SK-N-SH treated with all-trans-retinoic acid at 6 μM for 48 hours (cell line): ENCODE measurements around the gene INSYN1.

Source experiments
- ATAC-seq: fragments of 200-7000 bp; cut with Tn5 transposase; 3 replicates; pipeline ENCODE4 v1.9.1; 2020; ENCODE audit warnings: mild to moderate bottlenecking, moderate library complexity
- CREB5 ChIP-seq: fragments of 250-450 bp; sonication (Bioruptor Pico); IDR thresholded peaks from 2 replicates; pipeline ENCODE4 v1.5.1; 2020; ENCODE audit warnings: low read depth, mild to moderate bottlenecking, moderate library complexity
- CSDC2 ChIP-seq: fragments of 250-450 bp; sonication (Bioruptor Pico); IDR thresholded peaks from 2 replicates; pipeline ENCODE4 v1.5.0; 2020; ENCODE audit warnings: mild to moderate bottlenecking, moderate library complexity
- ESRRG ChIP-seq: fragments of 250-450 bp; sonication (Bioruptor Pico); IDR thresholded peaks from 2 replicates; pipeline ENCODE4 v1.6.1; 2021; ENCODE audit warnings: mild to moderate bottlenecking
- GLIS3 ChIP-seq: fragments of 250-450 bp; sonication (Bioruptor Pico); IDR thresholded peaks from 2 replicates; pipeline ENCODE4 v1.5.0; 2020; ENCODE audit warnings: mild to moderate bottlenecking, moderate library complexity
- ISL1 ChIP-seq: fragments of 250-450 bp; sonication (Bioruptor Pico); IDR thresholded peaks from 2 replicates; pipeline ENCODE4 v2.1.2; 2022; ENCODE audit warnings: mild to moderate bottlenecking, moderate library complexity
- OSR1 ChIP-seq: fragments of 250-450 bp; sonication (Bioruptor Pico); IDR thresholded peaks from 2 replicates; pipeline ENCODE4 v1.8.0; 2022; ENCODE audit warnings: moderate library complexity, mild to moderate bottlenecking, inconsistent platforms
- POU6F1 ChIP-seq: fragments of 250-450 bp; sonication (Bioruptor Pico); IDR thresholded peaks from 2 replicates; pipeline ENCODE4 v1.8.0; 2021; ENCODE audit warnings: low read depth, mild to moderate bottlenecking, moderate library complexity, borderline replicate concordance
- PPARA ChIP-seq: fragments of 250-450 bp; sonication (Bioruptor Pico); IDR thresholded peaks from 2 replicates; pipeline ENCODE4 v1.5.0; 2020; ENCODE audit warnings: mild to moderate bottlenecking, borderline replicate concordance
- TCF4 ChIP-seq: fragments of 250-450 bp; sonication (Bioruptor Pico); IDR thresholded peaks from 2 replicates; pipeline ENCODE4 v1.8.0; 2021; ENCODE audit warnings: mild to moderate bottlenecking, moderate library complexity, borderline replicate concordance
- TOX ChIP-seq: fragments of 250-450 bp; sonication (Bioruptor Pico); IDR thresholded peaks from 2 replicates; pipeline ENCODE4 v1.8.0; 2021; ENCODE audit warnings: mild to moderate bottlenecking, moderate library complexity, borderline replicate concordance
- ZC3H10 ChIP-seq: fragments of 250-450 bp; sonication (Bioruptor Pico); IDR thresholded peaks from 2 replicates; pipeline ENCODE4 v1.5.1; 2021; ENCODE audit warnings: mild to moderate bottlenecking, moderate library complexity
- ZFP30 ChIP-seq: fragments of 450-650 bp; formaldehyde crosslinking; IDR thresholded peaks from 2 replicates; pipeline ENCODE4 v1.5.0; 2022; ENCODE audit warnings: mild to moderate bottlenecking, moderate library complexity
- ZNF565 ChIP-seq: fragments of 450-650 bp; formaldehyde crosslinking; conservative IDR thresholded peaks from 2 replicates; pipeline ENCODE4 v1.5.0; 2020; ENCODE audit warnings: low read depth, mild to moderate bottlenecking, moderate library complexity
- ZNF70 ChIP-seq: fragments of 450-650 bp; formaldehyde crosslinking; IDR thresholded peaks from 2 replicates; pipeline ENCODE4 v1.5.0; 2020; ENCODE audit warnings: mild to moderate bottlenecking, moderate library complexity
- ZNF8 ChIP-seq: fragments of 450-650 bp; formaldehyde crosslinking; IDR thresholded peaks from 2 replicates; pipeline ENCODE4 v1.5.0; 2020; ENCODE audit warnings: mild to moderate bottlenecking, moderate library complexity
- TF ChIP-seq, protein P1 (sequence below): fragments of 250-450 bp; sonication (Bioruptor Pico); IDR thresholded peaks from 2 replicates; pipeline ENCODE4 v1.8.0; 2020; ENCODE audit warnings: mild to moderate bottlenecking, moderate library complexity, borderline replicate concordance
- TF ChIP-seq, protein P2 (sequence below): fragments of 250-450 bp; sonication (Bioruptor Pico); IDR thresholded peaks from 2 replicates; pipeline ENCODE4 v1.5.0; 2020; ENCODE audit warnings: mild to moderate bottlenecking, moderate library complexity

The INSYN1 gene

DNA sequence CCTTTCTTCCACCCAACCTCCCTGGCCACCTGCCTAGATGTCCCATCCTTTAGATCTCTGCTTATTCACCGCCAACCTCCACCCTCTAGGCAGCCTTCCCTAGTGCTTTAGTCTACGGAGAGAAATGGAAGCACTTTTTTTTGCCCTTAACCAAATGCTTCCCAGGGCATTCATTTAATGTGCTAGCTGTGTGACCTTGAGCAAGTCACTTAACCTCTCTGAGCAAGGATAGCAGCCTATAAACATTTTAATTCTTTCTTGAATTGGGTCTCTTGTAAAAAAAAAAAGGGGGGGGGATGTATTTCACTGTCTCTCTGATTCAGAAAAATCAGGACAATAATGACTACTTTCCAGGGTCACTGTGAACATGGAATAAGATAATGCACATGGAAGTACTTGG lies 3.2 kb upstream of the INSYN1 start:
- ATAC-seq: no peak

GRCh38 chr15:73755946-73756345 lies 2.8 kb upstream of the INSYN1 start:
- ATAC-seq: no peak
- TF ChIP-seq ZNF70 (CRISPR knock-in tag): peak; percentile 97
- TF ChIP-seq CREB5 (CRISPR knock-in tag): no peak
- TF ChIP-seq, all 23 proteins: peak for 1

More for the DNA sequence above, 3.2 kb upstream of the INSYN1 start:
- TF ChIP-seq ZC3H10: no peak
- TF ChIP-seq OSR1 (CRISPR knock-in tag): no peak
- TF ChIP-seq CSDC2 (CRISPR knock-in tag): no peak
- TF ChIP-seq PPARA (CRISPR knock-in tag): no peak
- TF ChIP-seq, protein P1, sequence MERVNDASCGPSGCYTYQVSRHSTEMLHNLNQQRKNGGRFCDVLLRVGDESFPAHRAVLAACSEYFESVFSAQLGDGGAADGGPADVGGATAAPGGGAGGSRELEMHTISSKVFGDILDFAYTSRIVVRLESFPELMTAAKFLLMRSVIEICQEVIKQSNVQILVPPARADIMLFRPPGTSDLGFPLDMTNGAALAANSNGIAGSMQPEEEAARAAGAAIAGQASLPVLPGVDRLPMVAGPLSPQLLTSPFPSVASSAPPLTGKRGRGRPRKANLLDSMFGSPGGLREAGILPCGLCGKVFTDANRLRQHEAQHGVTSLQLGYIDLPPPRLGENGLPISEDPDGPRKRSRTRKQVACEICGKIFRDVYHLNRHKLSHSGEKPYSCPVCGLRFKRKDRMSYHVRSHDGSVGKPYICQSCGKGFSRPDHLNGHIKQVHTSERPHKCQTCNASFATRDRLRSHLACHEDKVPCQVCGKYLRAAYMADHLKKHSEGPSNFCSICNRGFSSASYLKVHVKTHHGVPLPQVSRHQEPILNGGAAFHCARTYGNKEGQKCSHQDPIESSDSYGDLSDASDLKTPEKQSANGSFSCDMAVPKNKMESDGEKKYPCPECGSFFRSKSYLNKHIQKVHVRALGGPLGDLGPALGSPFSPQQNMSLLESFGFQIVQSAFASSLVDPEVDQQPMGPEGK (CRISPR knock-in tag): no peak

DNA sequence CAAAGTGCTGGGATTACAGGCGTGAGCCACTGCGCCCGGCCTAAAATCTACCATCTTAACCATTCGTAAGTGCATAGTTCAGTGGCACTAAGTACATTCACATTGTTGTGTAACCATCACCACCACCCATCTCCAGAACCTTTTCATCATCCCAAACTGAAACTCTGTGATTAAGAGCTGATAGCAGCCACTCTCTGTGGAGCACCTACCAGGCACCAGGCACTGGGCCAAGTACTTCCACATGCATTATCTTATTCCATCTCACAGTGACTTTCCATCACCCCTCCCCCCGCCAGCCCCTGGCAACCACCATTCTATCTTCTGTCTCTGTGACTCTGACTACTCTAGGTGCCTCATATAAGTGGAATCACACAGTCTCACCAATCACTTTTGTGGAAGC lies 2.3 kb upstream of the INSYN1 start:
- peak; percentile 88 for TF ChIP-seq ISL1
- TF ChIP-seq ESRRG (CRISPR knock-in tag): no peak
- no peak for TF ChIP-seq OSR1 (CRISPR knock-in tag)
- peak; percentile 26; the same call in 1 of the 2 replicates for TF ChIP-seq TCF4
- TF ChIP-seq, protein P2, sequence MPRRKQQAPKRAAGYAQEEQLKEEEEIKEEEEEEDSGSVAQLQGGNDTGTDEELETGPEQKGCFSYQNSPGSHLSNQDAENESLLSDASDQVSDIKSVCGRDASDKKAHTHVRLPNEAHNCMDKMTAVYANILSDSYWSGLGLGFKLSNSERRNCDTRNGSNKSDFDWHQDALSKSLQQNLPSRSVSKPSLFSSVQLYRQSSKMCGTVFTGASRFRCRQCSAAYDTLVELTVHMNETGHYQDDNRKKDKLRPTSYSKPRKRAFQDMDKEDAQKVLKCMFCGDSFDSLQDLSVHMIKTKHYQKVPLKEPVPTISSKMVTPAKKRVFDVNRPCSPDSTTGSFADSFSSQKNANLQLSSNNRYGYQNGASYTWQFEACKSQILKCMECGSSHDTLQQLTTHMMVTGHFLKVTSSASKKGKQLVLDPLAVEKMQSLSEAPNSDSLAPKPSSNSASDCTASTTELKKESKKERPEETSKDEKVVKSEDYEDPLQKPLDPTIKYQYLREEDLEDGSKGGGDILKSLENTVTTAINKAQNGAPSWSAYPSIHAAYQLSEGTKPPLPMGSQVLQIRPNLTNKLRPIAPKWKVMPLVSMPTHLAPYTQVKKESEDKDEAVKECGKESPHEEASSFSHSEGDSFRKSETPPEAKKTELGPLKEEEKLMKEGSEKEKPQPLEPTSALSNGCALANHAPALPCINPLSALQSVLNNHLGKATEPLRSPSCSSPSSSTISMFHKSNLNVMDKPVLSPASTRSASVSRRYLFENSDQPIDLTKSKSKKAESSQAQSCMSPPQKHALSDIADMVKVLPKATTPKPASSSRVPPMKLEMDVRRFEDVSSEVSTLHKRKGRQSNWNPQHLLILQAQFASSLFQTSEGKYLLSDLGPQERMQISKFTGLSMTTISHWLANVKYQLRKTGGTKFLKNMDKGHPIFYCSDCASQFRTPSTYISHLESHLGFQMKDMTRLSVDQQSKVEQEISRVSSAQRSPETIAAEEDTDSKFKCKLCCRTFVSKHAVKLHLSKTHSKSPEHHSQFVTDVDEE (CRISPR knock-in tag): peak; percentile 57; the same call in 1 of the 2 replicates
- peak; percentile 8; the same call in 2 of the 3 replicates for ATAC-seq

DNA sequence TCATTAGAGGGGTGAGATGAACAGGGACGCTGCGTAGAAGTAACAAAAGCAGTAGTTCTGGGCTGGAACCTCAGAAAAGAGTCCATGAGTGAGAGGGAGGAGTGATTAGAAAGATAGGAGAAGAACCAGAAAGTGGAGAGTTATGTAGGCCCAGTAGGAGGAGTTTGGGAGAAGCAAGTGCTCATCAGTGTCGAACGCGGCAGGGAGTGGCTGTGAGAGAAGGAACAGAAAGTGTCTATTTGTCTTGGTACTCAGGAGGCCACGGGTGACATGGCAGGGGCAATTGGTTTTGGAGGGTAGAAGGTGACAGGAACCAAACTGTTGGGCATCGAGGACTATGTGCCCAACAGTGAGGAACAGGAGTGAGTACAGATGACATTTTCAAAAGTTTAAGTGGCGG lies 1.3 kb upstream of the INSYN1 start:
- TF ChIP-seq POU6F1 (no peak), TCF4 (no peak), PPARA (CRISPR knock-in tag) (no peak), CSDC2 (CRISPR knock-in tag) (no peak), ZNF70 (CRISPR knock-in tag) (no peak)
- TF ChIP-seq, all 23 proteins: peak for 0
- ATAC-seq: no peak

DNA sequence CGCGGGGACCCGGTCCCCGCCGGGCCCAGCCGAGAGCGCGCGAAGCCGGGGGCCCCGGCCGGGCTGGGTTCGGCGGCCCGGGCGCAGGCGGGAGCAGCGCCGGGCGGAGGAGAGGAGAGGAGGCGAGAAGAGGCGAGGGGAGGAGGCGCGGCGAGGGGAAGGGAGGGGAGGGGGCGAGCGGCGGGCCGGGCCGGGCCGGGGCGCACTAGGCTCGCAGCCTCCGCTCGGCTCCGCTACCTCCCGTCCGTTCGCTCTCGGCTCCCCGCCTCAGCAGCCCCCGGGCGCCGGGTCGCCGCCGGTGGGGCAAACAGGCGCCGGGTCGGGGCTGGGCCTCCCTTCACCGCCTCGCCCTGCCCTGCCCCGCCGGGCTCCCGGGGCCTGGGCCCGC lies 351 bp downstream of the INSYN1 start:
- ATAC-seq: peak; percentile 51
- TF ChIP-seq ZNF565 (CRISPR knock-in tag): no peak
- TF ChIP-seq, protein P1 (CRISPR knock-in tag): no peak
- TF ChIP-seq PPARA (CRISPR knock-in tag): no peak
- TF ChIP-seq ESRRG (CRISPR knock-in tag): no peak
- TF ChIP-seq GLIS3 (CRISPR knock-in tag): no peak
- TF ChIP-seq ZFP30 (CRISPR knock-in tag): no peak
- TF ChIP-seq ISL1: no peak
- TF ChIP-seq ZNF70 (CRISPR knock-in tag): no peak
- TF ChIP-seq CREB5 (CRISPR knock-in tag): no peak
- no peak for TF ChIP-seq OSR1 (CRISPR knock-in tag)
- no peak for TF ChIP-seq ZNF8
- TF ChIP-seq TOX (CRISPR knock-in tag): no peak
